Measurements from ENCODE around the gene KRT1.

KRT1 gene

GRCh38 chr12:52697058-52697582, 16.9 kb upstream of the KRT1 start:
- no peak for DNase-seq

- no peak for DNase-seq
Measured at GRCh38 chr12:52696588-52696987, 16.4 kb upstream of the KRT1 start.

GRCh38 chr12:52695039-52695438, 14.8 kb upstream of the KRT1 start:
- no peak for DNase-seq

- no peak for DNase-seq
Measured at GRCh38 chr12:52694151-52694550, 13.9 kb upstream of the KRT1 start.

- no peak for DNase-seq
Measured at GRCh38 chr12:52693261-52693660, 13.1 kb upstream of the KRT1 start.

GRCh38 chr12:52692254-52692653, 12.0 kb upstream of the KRT1 start:
- DNase-seq, result no peak

- no peak for DNase-seq
Measured at GRCh38 chr12:52691841-52692150, 11.6 kb upstream of the KRT1 start.

GRCh38 chr12:52691076-52691840, 11.1 kb upstream of the KRT1 start:
- peak; percentile 76 for DNase-seq

- peak; percentile 8 for DNase-seq
Measured at GRCh38 chr12:52690351-52691075, 10.3 kb upstream of the KRT1 start.

GRCh38 chr12:52689936-52690335, 9.7 kb upstream of the KRT1 start:
- DNase-seq, result no peak

GRCh38 chr12:52689239-52689638, 9.0 kb upstream of the KRT1 start:
- no peak for DNase-seq

- DNase-seq, result no peak
Measured at GRCh38 chr12:52688481-52688880, 8.3 kb upstream of the KRT1 start.

GRCh38 chr12:52687497-52688385, 7.5 kb upstream of the KRT1 start:
- no peak for DNase-seq

GRCh38 chr12:52686756-52687487, 6.7 kb upstream of the KRT1 start:
- DNase-seq, result no peak

GRCh38 chr12:52686063-52686462, 5.9 kb upstream of the KRT1 start:
- DNase-seq, result no peak

- no peak for DNase-seq
Measured at GRCh38 chr12:52685406-52685890, 5.2 kb upstream of the KRT1 start.

- DNase-seq, result no peak
Measured at GRCh38 chr12:52684431-52684830, 4.2 kb upstream of the KRT1 start.

GRCh38 chr12:52683575-52684300, 3.5 kb upstream of the KRT1 start:
- DNase-seq, result no peak

GRCh38 chr12:52682938-52683574, 2.8 kb upstream of the KRT1 start:
- DNase-seq, result no peak

GRCh38 chr12:52682381-52682660, 2.1 kb upstream of the KRT1 start:
- no peak for DNase-seq

Measured in CD4-positive, alpha-beta T cell treated with Interleukin-6 for 4 hours (primary cell).